Limb (tissue), 2 donors: ENCODE results near the gene PGM5.
A peak's percentile ranks its signal among the peaks of the same experiment; 100 is the strongest.

ENCODE experiments used
- DNase-seq, 2 donors: peaks; one replicate each; pipeline ENCODE4 v3.0.0-alpha.2; 2016; ENCODE audit errors: extremely low spot score in 2 of 2

PGM5 gene

DNA sequence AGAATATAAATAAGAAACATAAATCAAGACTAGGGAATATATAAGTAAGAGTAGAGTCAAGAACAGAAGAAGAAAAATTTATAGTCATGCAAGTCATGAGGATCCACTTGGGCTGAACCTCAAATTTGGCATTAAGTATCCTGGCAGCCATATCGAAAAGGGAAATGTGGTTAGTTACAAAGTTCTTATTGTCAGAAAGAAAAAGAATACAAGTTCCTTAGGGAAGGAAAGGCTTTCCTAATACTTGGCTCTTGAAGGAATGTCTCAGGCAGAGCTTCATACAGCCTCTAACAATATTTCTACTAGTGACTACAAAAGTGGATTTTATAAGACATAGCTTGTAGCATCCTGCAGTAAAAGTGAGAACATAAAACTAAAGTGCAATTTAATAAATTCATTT lies 138.8 kb downstream of the PGM5 start:
- DNase-seq: peak in 1 of 2 donors; percentile 50

DNA sequence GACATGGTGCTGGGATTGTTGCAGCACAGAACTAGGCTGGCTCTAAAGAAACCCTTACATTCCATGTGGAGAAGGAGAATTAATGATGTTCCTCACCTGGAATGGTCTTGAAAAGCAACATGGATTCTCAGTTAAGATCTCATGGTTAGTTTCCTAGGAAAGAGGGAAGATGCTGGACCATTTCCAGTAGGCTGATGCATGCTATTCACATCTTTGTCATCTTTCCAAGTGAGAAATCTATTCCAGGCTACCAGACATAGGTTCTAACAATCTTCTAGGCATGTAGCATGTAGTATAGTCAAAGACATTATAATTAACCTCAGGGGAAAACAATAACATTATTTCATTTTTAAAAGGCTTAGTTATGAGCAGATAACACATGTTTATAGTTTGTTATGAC lies 139.9 kb downstream of the PGM5 start:
- DNase-seq: no peak

DNA sequence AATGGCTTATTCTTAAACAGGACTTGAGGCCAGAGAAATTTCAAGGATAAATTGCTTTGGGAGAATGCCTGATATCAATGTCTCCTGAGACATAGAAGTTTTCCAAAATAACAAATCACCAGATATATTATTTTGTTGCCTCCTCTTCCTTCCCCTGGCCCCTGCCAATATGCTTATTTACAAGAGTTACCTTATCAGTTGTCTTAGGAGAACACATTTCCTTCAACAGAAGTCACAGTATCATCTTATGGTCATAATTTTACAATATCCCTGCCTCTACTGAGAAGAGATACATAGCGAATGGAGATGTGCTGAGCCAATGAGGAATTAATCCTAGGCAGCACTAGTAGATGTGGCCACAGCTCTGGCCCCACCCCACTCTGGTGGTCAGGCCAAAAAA lies 141.2 kb downstream of the PGM5 start:
- DNase-seq: no peak

DNA sequence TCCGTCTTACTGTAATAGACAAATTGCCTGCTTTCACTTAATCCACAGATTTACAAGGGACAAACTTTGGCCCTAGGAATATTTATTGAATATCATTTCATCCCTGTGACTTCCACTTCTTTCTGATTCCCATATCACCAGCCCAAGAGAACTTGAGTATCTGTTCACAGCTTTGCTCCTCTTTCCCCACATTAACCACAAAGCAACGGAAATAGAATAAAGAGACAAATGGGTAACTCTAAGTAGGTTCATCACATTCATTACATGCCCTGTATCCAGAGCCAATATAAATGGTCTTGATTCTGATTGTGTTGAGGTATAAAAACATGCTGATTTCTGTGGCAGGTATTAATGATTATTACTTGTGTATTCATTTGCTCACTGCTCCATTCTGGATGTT lies 142.4 kb downstream of the PGM5 start:
- no peak for DNase-seq

DNA sequence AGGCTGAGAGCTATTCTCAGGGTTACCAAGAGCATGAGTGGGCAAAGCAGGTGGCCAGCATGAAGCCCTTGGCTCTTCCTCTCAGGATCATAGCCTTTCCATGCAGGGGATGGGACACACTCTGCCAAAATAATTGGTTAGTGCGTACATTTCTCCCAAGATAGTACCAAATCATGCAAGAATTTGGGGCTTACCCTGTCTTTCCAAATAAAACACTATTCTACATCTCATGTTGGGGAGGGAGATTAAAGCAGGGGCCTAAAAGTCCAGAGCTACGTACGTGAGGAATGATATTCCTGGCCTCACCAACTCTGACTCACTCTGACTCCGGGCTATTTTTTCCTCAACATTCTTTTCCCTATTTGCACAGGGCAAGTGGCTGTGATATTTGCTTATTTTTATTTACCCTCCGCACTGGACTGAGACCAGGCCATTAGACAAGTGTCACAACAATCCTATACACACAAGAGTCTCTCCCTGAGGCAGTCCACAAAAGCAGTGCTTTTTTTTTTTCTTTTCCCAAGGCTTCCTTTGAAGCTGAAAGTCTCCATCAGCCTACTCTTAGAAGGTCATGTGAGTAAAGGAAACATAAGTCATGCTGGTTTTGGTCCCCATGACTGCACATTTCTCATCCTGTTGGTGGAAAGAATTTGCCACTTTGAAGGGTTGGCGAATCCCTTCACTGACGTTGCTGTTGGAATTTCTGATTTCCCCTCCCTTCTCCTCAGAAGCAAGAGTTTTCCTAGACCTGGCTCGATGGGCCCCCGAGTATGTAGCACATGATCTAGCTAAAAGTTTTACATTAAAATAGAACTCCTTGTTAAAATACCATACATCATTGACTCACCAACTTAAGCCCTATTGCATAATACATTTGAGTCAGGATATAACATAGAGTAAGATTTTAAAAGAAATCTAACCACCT lies 144.3 kb downstream of the PGM5 start:
- no peak for DNase-seq

DNA sequence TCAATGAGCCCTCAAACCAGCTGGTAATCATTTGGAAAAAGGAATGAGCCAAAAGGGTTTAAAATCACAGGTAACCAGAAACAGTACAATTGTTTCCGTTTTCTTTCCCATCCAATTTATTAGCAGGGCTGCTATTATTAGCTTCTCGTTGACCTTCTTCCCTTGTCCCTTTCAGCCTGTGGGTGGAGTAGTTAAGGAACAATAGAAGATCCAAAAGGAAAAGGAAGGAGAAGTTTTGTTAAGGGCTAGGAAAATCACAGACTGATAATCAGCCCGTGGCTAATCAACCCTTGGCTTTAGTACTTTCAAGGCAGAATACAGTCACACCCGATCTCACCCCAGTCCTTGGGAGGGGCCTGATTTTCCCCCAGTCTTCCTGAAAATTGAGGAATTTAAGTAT lies 145.9 kb downstream of the PGM5 start:
- DNase-seq: no peak

DNA sequence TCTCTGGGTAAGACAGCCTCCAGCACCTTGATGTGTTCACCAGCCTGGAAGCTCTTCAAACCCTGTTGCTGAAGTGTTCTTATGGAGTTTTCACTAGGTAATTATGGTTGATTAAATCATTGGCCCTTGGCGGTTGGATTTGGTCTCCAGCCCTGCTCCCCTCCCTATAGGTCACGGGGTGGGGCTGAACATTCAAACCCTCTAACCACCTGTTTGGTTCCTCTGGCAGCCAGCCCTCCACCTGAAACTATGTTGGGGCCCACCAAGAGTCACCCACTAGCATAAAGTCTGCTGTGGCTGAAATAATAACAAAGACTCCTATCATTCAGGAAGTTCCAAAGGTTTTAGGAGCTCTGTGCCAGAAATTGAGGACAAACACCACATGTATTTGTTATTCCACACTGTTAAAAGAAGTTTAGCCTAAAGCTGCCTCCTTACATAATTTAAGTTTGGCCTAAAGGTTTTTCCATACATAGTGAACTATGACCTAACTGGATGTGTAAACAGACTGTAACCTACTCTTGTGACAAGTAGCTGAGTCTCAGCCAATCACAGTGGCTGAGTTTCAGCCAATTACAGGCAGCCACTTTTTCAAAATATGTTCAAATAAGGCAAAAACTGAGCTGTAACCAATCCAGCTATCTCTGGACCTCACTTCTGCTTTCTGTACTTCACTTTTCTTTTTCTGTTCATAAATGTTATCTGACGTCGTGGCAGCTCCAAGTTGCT lies 149.4 kb downstream of the PGM5 start:
- no peak for DNase-seq

DNA sequence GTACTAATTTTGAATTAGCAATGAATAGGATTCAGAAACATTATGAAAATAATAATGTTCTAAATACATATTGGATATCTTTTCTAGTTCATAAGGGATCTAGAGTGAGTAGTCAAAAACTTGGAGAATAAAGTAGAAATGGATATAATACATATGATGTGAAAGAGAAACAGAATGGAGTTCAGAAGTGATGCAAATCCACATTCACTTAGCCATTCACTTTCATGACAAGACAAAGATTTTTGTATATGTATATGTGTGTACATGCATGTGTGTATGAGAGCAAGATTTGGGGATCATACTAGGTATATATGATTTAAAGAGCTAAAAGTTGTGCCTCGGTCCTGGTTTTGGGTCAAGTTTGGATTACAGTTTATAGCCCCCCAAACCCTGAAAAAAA lies 150.1 kb downstream of the PGM5 start:
- DNase-seq: no peak

DNA sequence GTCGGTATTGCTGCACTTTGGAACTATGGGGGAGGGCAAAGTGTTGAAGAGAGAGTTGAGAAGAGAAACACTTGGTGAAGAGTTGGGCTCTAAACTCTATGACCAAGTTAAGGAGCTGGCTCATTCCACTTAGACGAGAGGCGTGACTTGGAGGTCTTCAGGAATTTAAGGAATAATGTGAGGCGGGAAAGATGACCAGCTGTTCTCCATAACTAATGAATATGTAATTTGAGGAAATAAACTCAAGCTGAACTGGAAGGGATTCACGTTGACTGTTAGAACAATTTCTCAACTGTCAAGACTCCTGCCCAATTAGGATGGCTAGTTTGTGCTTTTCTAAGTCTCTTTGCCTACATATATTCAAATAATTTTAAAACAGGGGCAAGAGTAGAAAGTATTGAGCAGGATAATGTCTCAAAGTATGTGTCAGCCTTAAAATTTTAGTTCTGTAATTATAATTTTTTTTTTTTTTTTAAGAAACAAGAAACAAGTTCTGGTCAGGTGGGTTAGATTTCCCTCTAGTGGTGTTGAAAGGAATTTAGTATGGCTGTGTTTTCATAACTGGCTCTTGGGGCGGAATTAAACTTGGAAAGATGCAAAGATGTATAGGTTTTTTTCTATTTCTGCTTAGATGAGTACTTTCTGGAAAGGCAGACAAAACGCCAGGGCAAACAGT lies 150.9 kb downstream of the PGM5 start:
- DNase-seq: no peak

DNA sequence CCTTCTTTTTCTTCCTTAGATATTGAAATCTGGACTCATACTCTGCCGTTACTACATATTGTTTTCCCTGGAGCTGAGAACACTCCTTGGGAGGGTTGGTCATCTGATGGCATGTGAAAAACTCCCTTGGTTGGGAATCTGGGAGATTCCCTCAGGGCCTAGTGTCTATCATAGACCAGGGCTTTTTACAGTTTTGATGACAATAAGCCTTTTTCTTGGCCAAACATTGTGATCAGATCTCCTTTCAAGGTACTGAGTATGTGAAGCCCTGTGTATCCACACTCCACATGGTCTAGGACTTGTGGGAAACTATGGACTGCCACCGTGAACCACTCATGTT lies 151.4 kb downstream of the PGM5 start:
- DNase-seq: no peak

DNA sequence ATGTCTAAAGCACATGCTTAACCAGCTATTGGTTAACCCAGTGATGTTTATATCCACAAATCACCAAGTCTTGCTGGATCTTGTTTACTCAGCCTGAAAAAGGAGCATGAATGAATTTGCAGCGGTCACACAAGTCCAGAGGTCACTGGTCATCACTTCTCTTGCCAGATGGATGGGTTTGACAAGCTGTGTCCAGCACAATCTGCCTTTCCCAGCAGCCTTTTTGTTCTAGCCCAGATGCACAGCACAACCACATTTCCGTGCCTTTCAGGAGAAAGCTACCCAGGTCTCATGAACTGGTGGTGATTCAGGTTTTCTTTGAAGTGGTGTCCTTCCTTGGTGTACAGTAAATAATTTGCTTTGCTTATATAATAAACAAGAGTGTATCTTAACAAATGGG lies 152.1 kb downstream of the PGM5 start:
- no peak for DNase-seq

DNA sequence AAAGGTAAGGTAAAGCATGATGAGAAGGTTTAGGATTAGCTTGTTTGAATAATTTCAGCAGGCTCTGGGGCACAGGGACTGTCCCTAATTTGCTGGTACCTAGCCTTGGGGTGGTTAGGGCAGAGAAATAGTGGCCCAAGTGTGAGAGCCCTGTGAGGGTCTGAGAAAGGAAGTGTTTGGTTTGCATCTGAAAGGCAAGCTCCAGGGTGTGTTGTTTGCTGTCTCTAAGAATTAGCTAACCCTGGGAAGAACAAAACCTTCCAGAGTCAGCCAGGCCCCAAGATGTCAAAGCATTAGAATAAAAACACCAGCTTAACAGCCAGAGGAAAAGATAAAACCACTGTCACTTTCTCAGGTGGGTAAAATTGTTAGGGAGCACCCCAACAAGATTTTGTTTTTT lies 153.3 kb downstream of the PGM5 start:
- no peak for DNase-seq

DNA sequence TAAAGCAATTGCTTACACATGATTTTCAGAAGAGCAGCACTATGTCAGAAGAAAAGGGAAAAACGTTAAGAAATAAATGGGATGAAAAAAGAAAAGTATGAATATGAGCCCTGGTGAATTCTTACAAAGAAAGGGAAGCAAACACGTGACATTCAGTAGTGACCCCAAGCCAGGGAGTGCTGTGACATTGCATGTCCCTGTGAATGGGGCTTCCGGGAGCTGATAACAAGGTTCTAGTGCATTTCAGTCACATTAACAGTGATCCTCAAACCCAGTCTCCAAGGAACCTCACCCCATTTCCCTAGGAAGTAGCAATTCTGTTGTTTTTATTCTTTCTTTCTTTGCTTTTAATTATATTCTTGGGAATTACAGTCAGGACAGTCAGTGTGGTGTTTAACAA lies 157.0 kb downstream of the PGM5 start:
- DNase-seq: no peak

DNA sequence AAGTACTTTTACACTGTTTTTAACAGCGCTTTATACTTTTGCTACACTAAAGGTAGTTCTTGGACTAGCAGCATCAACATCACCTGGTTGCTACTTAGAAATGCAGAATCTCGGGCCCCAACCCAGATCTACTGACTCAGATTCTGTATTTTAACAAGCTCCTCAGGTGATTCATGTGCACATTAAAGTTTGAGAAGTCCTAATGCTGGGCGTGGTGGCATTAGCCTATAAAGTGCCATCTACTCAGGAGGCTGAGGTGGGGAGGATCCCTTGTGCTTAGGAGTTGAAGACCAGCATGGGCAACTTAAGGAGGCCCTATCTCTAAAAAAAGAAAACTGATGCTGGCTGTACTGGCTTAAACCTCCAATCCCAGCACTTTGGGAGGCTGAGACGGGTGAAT lies 157.6 kb downstream of the PGM5 start:
- DNase-seq: no peak

DNA sequence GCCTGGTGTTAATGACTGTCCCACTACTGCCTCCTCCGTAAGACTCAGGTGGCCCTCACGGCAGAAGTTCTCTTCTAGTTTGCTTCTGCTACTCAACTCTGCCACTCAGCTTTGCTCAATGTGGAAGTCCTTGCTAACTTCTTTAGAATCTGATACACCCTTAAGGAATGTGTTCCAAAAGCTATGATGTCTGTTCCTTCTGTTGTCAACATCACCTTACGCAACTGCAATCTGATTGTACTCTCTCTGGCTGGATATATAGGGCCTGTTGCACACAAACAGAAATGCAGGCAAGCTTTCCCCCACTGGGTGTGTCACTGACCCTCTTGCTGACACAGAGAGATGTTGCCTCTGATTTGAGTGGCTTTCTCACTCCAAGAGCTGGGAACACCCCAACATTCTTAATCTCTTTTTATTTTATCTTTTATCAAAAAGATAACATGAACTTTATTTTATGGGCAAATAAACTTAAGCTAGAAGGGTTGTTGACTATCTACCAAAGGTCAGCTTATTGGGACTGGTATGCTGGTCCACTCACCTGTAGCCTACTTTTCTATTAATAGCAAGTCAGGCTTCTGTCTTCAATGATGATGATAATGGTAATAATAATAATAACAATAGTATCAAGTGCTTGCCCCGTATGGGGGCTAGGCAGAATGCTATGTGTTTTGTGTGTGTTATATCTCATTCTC lies 159.1 kb downstream of the PGM5 start:
- DNase-seq: no peak

DNA sequence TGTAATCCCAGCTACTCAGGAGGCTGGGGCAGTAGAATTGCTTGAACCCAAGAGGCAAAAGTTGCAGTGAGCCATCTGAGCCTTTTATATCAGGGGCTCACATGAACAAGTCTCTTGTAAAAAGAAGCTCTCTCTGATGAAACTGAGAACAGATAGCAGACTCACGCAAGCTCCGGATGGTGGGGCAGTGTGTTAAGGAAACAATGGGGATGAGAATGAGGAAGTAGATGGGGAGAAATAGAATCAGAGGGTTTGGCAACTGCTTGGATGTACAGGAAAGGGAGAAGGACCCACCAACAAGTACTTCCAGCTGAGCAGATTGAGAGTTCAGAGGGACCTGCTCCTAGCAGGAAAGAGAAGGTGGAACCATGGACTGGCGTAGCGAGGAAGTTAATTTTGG lies 165.7 kb downstream of the PGM5 start:
- no peak for DNase-seq

DNA sequence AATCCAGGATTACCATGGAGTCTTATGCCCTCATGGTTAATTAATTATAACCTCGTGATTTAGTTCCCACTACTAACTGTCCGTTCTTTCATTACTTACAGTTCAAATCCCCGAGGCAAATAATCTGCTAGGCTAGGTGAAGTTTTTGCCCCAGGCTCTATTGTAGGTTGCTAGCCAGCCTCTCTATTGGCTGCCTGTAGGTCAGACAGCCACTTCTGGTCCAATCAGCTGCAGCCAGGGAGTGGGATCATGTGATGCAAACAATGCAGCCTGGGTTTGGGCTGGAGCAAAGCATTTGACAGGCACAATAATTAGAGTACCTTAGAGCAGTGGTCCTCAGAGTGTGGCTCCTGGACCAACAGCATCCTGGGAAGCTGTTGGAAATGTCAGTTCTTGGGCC lies 166.5 kb downstream of the PGM5 start:
- no peak for DNase-seq

DNA sequence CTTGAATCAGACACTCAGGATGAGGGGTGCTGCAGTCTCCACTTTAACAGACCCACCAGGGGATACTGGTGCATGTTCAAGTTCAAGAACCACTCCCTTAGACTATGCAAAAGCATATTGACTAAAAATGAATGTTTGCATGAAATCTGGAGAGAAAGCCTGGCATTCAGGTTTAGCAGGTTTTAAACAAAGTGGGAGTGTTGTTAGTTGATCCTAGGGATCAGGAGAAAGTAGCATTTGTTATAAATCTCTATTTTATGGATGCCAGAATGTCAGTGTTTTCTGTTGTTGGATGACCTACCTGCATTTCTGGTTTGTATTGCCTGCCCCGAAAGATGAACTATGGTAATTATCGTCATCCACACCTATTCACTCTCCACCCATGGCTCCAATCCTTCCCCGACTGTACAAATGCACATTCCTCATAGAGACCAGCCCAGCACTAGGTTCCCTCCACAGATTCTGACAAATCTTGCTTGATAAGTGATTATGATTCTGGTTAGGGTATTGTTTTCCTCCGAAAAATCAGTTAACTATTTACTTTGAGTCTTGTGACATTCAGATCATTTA lies 167.0 kb downstream of the PGM5 start:
- DNase-seq: no peak

DNA sequence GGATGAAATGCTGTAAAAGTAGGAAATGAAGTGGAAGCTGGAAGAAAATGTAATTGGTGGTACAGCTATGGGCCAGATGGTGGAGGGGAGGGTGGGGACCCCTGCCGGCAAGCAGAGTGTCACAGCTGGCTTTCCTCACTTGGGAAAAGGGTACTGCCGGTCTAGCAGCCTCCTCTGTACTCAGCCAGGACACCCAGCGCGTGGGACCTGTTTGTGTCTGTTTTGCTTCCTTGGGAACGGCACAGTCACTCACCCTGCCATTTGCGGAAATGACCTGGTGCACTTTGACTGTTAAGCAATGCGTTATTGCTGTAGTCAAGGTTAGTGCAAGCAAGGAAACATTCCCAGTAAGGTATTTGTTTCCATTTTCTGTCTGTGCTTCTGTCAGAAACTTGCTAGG lies 174.2 kb downstream of the PGM5 start:
- DNase-seq: peak in 1 of 2 donors; percentile 45

DNA sequence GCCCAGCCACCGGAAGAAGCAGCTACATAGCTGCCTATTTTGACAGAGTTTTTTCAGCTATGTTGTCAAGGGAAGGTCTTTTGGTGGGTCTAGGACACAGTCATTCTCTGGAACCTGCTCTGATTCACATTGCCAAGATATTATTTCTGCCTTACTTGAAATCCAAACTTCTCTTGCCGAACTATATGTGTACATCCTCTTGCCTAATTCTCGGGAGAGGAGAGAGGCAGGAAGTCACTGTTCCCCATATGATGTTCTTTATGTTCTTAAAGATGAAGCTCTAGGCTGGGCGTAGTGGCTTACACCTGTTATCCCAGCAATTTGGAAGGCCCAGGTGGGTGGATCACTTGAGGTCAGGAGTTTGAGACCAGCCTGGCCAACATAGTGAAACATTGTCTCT lies 175.7 kb downstream of the PGM5 start:
- DNase-seq: no peak

DNA sequence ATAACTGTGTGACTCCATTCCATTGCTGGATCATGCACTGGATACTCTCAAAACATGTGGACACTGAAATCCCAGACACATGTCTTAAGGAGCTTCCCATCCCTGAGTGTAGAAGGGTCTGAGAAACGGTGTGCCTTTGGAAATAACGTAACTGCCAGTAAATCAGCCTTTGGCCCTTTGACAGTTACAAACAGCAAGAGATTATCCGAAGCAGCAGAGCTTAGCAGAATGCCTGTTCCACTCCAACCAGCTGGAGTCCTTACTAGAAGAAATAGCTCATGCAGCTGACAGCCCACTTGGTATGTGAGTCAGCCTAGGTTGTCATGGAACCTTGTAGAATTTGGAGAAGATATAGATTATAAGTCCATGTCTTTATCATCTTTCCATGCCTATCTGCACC lies 177.3 kb downstream of the PGM5 start:
- DNase-seq: no peak
